GM12891 (cell line): ENCODE data around the gene COL7A1.

Source experiments
- POLR2A ChIP-seq: IDR thresholded peaks from 2 replicates; pipeline ENCODE4 v1.6.1; 2011; ENCODE audit warnings: low read depth, low read length, control low read depth
- POLR2AphosphoS5 ChIP-seq: IDR thresholded peaks from 2 replicates; pipeline ENCODE4 v1.6.1; 2011; ENCODE audit warnings: low read depth, low read length, control low read depth
- POU2F2 ChIP-seq: IDR thresholded peaks from 2 replicates; pipeline ENCODE4 v1.6.1; 2011; ENCODE audit warnings: low read depth, mild to moderate bottlenecking, control low read depth, low read length, moderate library complexity
- SPI1 ChIP-seq: IDR thresholded peaks from 2 replicates; pipeline ENCODE4 v1.6.1; 2011; ENCODE audit warnings: low read depth, low read length, control low read depth
- TAF1 ChIP-seq: IDR thresholded peaks from 2 replicates; pipeline ENCODE4 v1.6.1; 2011; ENCODE audit warnings: low read depth, low read length, control low read depth

- no peak for TF ChIP-seq TAF1
- no peak for TF ChIP-seq POLR2A
- TF ChIP-seq POLR2AphosphoS5: no peak
- no peak for TF ChIP-seq SPI1
- TF ChIP-seq POU2F2: no peak
Measured at GRCh38 chr3:48642605-48643004, 47.5 kb upstream of the COL7A1 start.
